ENCODE results near the gene DCAF15.

Gene DCAF15

DNA sequence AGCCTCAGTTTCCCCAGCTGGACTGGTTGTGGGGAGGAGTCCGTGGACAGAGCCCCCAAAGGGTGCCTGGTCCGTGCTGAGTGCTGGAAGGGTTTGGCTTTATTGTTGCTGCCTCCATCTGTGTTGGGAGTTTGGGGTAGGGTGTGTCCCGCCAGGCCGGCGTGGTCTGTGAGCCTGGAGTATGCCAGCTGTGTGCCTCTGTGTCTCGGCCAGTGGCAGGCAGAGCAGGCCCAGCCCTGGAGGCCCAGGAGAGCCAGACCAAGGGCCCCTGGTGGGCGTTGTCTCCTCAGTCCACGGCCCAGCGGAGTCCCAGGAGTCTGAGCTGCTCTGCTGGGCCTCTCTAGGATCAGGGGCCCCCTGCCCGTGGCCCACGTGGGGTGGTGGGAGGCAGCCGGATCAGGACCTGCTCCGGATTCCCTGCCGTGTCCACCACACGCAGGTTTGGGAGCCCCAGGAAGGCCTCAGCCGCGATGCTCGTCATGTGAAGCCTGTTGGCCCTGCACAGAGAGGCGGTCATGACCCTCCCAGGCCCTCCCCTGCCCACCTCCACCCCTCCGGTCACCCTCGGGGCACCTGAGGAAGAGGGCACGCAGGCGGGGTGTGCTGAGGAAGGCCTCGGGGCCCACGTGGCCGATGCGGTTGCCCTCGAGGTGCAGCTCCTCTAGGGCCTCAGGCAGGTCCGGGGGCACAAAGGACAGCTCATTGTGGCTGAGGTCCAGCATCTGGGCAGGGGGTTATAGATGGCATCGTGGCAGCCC, 20.7 kb upstream of the DCAF15 start:
- DNase-seq (ENCODE audit: low read depth in 3 of 3): no peak

DNA sequence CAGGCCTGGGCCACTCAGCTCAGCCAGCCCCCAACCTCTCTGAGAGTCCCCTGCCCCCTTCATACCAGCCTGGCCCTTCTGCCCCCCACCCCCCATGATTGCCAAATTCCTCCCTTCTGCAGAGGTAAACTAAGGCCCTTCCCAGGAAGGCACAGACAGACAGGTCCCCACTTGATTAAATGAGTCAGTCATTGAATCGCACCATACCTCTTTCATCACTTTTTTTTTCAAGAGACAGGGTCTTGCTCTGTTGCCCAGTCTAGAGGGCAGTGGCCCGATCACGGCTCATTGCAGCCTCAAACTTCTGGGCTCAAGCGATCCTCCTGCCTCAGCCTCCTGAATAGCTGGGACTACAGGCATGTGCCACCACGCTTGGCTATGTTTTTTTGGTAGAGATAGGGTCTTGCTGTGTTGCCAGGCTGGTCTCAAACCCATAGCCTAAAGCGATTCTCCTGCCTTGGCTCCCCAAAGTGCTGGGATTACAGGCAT, 20.1 kb upstream of the DCAF15 start:
- DNase-seq (ENCODE audit: low read depth in 3 of 3): no peak

GRCh38 chr19:13932911-13933393, 19.4 kb upstream of the DCAF15 start:
- DNase-seq (ENCODE audit: low read depth in 3 of 3): no peak

GRCh38 chr19:13934785-13935109, 17.6 kb upstream of the DCAF15 start:
- DNase-seq (ENCODE audit: low read depth in 3 of 3): no peak

DNA sequence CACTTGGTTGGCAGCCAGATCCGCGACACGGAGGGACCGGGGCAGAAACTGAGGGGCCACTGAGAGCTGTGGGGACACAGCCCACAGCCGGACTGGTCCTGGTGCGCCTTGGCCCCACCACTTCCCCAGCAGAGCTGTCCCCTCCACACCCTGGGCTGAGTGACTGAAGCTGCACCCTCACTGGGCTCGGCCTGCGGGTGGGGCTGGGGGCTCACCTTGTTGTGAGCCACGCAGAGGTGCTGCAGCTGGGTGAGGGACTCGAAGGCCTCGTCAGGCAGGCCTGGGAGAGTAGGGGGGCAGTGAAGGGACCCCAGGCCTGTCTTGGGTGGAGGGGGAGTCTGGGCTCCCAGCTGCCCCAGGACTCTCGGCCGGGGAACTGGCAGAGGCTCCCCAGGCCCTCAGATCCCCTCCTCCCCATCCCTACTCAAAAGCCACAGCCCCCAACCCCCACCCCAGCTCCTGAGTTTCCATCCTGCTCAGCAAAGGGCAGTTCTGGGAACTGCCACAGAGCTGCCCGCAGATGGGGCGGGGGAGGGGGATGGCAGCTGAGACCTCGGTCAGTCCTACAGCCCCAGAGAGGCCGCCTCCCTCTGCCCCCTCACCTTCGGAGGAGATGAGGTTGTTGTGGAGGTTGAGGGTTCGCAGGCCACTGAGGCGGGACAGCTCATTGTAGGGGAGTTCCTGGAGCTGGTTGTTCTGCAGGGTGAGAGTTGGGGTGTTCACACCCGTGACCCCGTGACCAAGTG, 16.4 kb upstream of the DCAF15 start:
- no peak for DNase-seq (ENCODE audit: low read depth in 3 of 3)

GRCh38 chr19:13937479-13938300, 14.6 kb upstream of the DCAF15 start:
- DNase-seq (ENCODE audit: low read depth in 3 of 3): no peak

DNA sequence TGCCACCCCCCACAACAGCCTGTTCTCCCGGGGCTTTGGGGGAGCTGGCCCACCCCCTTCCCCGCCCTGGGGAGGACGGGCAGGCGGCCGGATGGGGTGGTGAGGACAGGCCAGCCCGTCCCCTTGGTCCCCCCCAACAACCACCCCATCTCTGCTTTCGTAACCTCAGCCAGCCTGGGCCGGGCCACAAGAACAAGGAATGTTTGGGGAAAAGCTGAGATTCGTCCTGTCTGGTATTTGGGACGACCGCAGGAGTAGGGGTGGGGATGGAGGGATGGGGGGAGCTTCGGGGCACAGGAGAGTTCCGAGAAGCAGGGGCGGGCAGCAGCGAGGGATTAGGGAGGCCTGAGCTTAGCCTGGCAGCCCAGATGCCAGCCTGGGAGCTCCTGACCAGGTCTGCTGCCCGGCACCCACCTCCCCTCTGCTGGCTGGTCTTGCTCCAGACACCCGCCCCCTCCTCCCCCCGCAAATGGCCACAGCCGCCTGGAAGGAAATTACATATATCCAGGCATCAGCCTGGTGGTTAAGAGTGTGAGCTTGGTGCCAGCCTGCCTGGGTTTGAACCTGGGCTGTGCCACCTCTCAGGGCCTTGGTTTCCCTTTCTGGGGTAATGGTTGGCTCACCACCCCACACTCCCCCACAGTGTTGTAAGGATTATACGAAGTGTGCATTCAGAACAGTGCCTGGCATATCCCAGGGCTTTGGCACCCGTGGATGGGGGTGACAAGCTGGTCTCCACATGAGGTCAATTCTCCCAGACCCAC, 13.8 kb upstream of the DCAF15 start, which contains the start of gene PODNL1:
Gene PODNL1 (minus strand): TSS at position 117 of the 764 bp plus-strand sequence. CDS start 236 bp downstream, outside the sequence.
- DNase-seq (ENCODE audit: low read depth in 3 of 3): no peak

DNA sequence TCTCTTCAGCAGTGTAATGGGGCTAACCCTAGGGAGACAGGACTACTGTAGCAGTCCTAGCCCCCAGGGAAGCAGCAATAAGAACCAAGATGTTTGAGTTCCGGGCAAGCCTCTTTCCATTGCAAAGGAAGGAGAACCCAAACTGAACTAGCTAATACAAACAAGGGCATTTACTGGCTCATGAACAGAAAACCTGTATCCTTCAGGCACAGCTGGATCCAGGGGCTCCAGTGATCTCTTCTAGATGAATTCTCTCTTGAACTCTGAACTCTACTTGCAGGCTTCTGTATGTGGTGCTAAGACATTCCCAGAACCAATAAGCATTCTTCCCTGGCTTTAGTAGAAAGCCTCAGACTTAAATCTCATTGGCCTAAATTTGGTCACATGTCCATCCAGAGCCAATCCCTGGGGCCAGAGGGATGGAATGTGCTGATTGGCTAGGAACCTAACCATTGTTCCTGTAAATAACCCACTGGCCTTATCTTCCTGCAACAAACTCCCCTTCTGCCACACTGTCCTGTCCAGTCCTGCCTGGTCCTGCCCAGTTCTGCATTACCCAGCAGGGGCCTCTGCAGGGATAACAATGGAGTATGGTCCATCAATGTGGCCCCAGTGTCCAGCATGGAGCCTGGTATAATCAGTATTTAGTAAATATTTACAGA, 10.2 kb upstream of the DCAF15 start:
- no peak for DNase-seq (ENCODE audit: low read depth in 3 of 3)

GRCh38 chr19:13946414-13946813, 5.9 kb upstream of the DCAF15 start:
- no peak for DNase-seq (ENCODE audit: low read depth in 3 of 3)

- DNase-seq (ENCODE audit: low read depth in 3 of 3): no peak
Observed at GRCh38 chr19:13951043-13951442, 1.3 kb upstream of the DCAF15 start.

DNA sequence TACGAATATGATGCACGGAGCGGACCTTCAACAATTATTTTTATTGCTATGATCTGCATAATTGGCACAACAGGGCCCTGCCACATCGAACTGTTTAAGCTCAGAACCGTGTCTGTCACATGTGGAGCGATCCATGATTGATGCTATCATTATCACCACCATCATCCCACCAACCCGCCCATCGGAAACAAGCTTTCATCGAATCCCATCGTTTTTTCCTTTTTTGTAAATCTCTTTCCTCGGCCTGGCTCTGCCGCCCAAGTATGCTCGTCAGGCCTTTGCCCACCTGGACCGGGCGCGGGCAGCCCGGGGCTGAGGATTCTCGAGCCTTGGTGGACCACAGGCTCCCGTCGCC, 533 bp upstream of the DCAF15 start:
- no peak for DNase-seq (ENCODE audit: low read depth in 3 of 3)

DNA sequence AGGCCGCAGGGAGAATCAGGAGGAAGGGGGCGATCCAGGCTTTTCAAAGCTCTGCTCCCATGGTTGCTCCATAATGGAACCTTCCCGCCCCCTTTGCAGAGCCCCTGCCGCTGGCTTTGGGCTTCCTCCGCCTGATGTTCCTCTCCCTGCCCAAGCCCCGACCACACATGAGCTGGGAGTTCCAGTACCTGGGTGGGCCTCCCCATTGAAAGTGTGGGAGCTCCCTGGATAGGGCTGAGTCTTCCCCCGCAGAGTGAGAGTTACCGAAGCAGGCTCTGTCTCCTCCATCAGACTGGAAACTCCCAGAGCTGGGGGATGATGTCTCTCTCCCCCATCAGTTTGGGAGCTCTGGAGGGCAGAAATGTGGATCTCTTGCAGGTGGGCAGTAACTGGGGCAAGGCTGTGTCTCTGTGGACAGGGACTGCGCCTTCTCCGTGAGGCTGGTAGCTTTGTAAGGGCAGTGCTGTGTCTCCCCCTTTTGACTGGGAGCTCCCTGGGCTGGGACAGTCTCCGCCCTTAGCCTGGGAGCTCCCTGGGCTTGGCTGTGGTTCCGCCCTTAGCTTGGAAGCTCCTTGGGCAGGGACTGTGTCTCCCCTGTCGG, 722 bp downstream of the DCAF15 start:
- no peak for DNase-seq (ENCODE audit: low read depth in 3 of 3)

DNA sequence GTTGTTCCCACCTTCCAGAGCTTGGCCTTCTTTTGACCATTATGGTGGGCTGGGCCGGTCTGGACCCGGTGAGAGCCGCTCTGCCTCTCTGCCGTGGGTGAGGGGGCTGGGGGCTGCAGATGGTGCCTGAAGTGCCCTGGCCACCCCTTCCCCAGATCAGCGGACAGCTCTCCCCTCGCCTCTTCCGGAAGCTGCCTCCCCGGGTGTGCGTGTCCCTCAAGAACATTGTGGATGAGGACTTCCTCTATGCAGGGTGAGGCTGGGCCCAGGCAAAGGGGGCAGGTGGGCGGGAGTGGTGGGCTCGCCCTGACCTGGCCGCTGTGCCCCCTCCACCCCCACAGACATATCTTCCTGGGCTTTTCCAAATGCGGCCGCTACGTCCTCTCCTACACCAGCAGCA, 1.9 kb downstream of the DCAF15 start:
- DNase-seq (ENCODE audit: low read depth in 3 of 3): no peak

- DNase-seq (ENCODE audit: low read depth in 3 of 3): no peak
Observed at GRCh38 chr19:13955662-13956364, 3.5 kb downstream of the DCAF15 start.

- no peak for DNase-seq (ENCODE audit: low read depth in 3 of 3)
Observed at GRCh38 chr19:13956365-13956744, 4.0 kb downstream of the DCAF15 start.

DNA sequence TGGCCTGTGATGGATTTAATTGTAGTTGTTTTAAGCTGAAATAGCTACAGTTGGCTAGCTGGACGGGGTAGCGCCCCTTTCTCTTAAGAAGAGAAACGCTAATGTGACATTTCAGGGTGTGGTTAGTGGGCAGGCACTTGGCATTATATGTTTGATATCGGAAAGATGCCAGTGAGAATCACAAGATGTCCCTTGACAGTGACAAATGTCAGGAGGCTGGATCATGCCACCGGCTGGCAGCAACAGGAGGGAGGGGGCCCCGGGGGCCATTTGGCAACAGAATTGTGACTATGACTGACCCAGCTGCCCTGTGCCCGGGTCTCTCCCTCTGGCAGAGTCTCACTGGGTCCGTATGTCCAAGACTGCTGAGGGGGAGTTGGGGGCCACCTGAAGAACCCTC, 4.7 kb downstream of the DCAF15 start:
- no peak for DNase-seq (ENCODE audit: low read depth in 3 of 3)

- no peak for DNase-seq (ENCODE audit: low read depth in 3 of 3)
Observed at GRCh38 chr19:13958043-13958442, 5.7 kb downstream of the DCAF15 start.

GRCh38 chr19:13959141-13959961, 7.0 kb downstream of the DCAF15 start:
- no peak for DNase-seq (ENCODE audit: low read depth in 3 of 3)
